Esophagus squamous epithelium (tissue), 5 donors: ENCODE data around the gene FANCL. TPM values are rescaled to one million over a fixed set of nuclear protein-coding genes. Genes with fewer than 3 reads are reported as not detected.

Experiments used
- DNase-seq: peaks from one replicate; lab custom pipeline; 2025; lab: John Stamatoyannopoulos, UW
- H3K27ac ChIP-seq, 4 donors: fragments of 200-600 bp; sonication (generic); one replicate each; pipeline ENCODE4 v1.5.1; 2016 to 2019; ENCODE audit warnings: mild to moderate bottlenecking in 1 of 4
- H3K27me3 ChIP-seq, 4 donors: fragments of 200-600 bp; sonication (generic); 1 replicate in 3 of 4; 2 replicates in 1 of 4; pipeline versions ENCODE4 v1.5.1 to v1.6.0; 2017 to 2021; ENCODE audit warnings: antibody characterized with exemption in 1 of 4
- H3K36me3 ChIP-seq, 3 donors: fragments of 200-600 bp; sonication (generic); one replicate each; pipeline ENCODE4 v1.5.1; 2016 to 2019
- H3K4me1 ChIP-seq, 3 donors: fragments of 200-600 bp; sonication (generic); one replicate each; pipeline ENCODE4 v1.5.1; 2017 to 2019
- H3K4me3 ChIP-seq, 4 donors: fragments of 200-600 bp; sonication (generic); 1 replicate in 3 of 4; 2 replicates in 1 of 4; pipeline ENCODE4 v1.5.1; 2016 to 2019; ENCODE audit warnings: mild to moderate bottlenecking in 2 of 4, moderate library complexity in 1 of 4
- H3K9me3 ChIP-seq, 3 donors: fragments of 200-600 bp; sonication (generic); one replicate each; pipeline ENCODE4 v1.5.1; 2016 to 2019
- POLR2A ChIP-seq, 4 donors: fragments of 450-650 bp; IDR thresholded peaks; one replicate each; pipeline ENCODE4 v1.6.1; 2017; ENCODE audit warnings: antibody characterized with exemption in 4 of 4, mild to moderate bottlenecking in 4 of 4, moderate library complexity in 3 of 4
- WGBS, 2 donors: methylation state at CpG; one replicate each; pipeline ENCODE4 v1.1.5; 2018; 5-methylcytosine and 5-hydroxymethylcytosine counted together
- intact Hi-C: fragments of 100-400 bp; cut with DNase I; formaldehyde crosslinking; loops from one replicate; pipeline ENCODE4 v1.15.0; 2022
- total RNA-seq, 4 donors: library from RNA; depleted of rRNA; stranded (reverse); fragments of >200 nt; gene quantifications; one replicate each; pipeline ENCODE4 v1.1.0, GENCODE V29; 2016
- TF ChIP-seq, protein P1 (sequence below), 6 experiments: fragments of 450-650 bp in 4 of 6; fragments of 200-600 bp in 2 of 6; sonication (generic) in 2 of 6; IDR thresholded peaks; one replicate each; pipeline ENCODE4 v1.5.1; 2016 to 2019; ENCODE audit warnings: antibody characterized with exemption in 6 of 6, mild to moderate bottlenecking in 4 of 6, moderate library complexity in 4 of 6
- donor health status: DM: yes; HTN: yes; CAD: no.

The FANCL gene
- total RNA-seq, 4 donors from 2014 or later = 10.5 to 18.7 (median 14.2) TPM

DNA sequence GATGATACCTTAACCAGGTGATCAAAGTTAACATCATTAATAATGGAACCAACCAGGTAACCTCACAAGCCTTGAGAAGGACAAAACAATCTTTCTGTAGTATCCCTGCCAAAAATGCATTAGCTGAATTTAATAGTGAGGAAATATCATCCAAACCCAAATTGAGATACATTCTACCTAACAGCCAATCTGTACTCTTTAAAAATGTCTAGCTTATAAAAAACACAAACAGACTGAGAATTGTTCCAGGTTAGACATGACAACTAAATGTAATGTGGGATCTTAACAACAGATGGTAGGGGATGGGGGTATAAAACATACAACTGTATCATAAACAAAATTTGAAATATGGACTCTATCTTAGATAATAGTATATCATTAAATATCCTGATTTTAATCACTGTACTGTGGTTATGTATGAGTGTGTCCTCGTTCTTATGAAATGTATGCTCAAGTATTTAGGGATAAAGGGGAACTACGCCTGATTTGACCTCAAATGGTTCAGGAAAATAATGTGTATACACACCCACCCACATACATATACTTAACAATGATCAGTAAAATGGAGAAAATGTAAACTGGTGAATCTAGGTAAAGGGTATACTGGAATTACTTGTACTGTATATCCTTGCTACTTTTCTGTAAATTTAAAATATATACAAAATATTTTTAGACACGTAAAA, 1.7 kb downstream of the FANCL start:
- H3K27ac ChIP-seq = no peak overlapping the region
- no peaks in the 10 kb centered on the region for H3K27me3 ChIP-seq
- TF ChIP-seq, protein P1, sequence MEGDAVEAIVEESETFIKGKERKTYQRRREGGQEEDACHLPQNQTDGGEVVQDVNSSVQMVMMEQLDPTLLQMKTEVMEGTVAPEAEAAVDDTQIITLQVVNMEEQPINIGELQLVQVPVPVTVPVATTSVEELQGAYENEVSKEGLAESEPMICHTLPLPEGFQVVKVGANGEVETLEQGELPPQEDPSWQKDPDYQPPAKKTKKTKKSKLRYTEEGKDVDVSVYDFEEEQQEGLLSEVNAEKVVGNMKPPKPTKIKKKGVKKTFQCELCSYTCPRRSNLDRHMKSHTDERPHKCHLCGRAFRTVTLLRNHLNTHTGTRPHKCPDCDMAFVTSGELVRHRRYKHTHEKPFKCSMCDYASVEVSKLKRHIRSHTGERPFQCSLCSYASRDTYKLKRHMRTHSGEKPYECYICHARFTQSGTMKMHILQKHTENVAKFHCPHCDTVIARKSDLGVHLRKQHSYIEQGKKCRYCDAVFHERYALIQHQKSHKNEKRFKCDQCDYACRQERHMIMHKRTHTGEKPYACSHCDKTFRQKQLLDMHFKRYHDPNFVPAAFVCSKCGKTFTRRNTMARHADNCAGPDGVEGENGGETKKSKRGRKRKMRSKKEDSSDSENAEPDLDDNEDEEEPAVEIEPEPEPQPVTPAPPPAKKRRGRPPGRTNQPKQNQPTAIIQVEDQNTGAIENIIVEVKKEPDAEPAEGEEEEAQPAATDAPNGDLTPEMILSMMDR (IDR thresholded peaks at IDR 0.05) = no peak
- TF ChIP-seq POLR2A (IDR thresholded peaks at IDR 0.05) = no peak
- H3K36me3 ChIP-seq = no peaks in the 10 kb centered on the region
- intact Hi-C loops = no loop called here
- H3K9me3 ChIP-seq = no peaks in the 10 kb centered on the region
- 42 to 56% methylated on average over 3 of the region's 3 CpGs for WGBS, 2 donors
- H3K4me1 ChIP-seq = peaks cover 0 to 24% (median 0%) of the 10 kb centered on the region in 3 donors
- H3K4me3 ChIP-seq = no peak overlapping the region
- DNase-seq = no peak

DNA sequence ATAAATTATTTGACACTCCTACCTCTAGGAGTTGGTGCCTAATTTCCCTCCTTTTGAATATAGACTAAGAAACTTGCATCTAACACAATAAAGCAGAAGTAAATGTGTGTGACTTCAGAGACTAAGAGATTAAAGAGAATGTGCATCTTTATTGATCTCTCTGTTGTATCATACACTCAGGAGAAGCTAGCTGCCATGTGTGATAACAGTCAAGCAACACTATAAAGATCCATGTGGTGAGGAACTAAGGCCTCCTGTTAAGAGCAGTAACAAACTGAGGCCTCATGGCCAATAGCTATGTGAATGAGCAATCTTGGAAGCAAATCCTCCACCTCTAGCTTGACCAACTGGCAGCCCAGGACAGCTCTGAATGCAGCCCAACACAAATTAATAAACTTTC, 3.4 kb downstream of the FANCL start:
- no peak overlapping the region for H3K4me3 ChIP-seq
- no peaks in the 10 kb centered on the region for H3K27me3 ChIP-seq
- intact Hi-C loops = no loop called here
- TF ChIP-seq, protein P1 (IDR thresholded peaks at IDR 0.05) = no peak
- no peak for TF ChIP-seq POLR2A (IDR thresholded peaks at IDR 0.05)
- peaks cover 0 to 24% (median 0%) of the 10 kb centered on the region in 3 donors for H3K4me1 ChIP-seq
- no peak for DNase-seq
- H3K27ac ChIP-seq = no peak overlapping the region
- H3K9me3 ChIP-seq = no peaks in the 10 kb centered on the region
- no peaks in the 10 kb centered on the region for H3K36me3 ChIP-seq

DNA sequence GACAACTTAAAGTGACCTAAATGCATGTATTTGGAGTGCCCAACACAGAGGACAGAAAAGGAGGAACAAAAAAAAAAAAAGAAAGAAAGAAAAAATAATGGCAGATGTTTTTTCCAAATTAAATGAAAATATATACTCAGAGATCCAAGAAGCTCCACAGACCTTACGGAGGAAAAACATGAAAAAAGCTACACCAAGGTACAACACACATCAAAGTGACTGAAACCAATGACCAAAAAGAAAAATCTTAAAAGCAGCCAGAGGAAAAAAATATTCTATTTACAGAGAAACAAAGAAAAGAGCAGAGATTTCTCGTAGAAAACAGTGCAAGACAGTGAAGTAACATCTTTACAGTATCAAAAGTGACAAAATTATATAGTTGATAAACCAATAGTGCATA, 5.1 kb downstream of the FANCL start:
- Histone ChIP-seq H3K36me3 (no peaks in the 10 kb centered on the region), H3K4me3 (no peak overlapping the region), H3K27ac (no peak overlapping the region), H3K27me3 (no peaks in the 10 kb centered on the region), H3K4me1 (peaks cover 0 to 18% (median 0%) of the 10 kb centered on the region in 3 donors), H3K9me3 (no peaks in the 10 kb centered on the region)
- 91 to 94% methylated on average over 2 of the region's 2 CpGs for WGBS, 2 donors
- DNase-seq = no peak
- TF ChIP-seq, protein P1 (IDR thresholded peaks at IDR 0.05) = no peak
- no peak for TF ChIP-seq POLR2A (IDR thresholded peaks at IDR 0.05)
- intact Hi-C loops = no loop called here

DNA sequence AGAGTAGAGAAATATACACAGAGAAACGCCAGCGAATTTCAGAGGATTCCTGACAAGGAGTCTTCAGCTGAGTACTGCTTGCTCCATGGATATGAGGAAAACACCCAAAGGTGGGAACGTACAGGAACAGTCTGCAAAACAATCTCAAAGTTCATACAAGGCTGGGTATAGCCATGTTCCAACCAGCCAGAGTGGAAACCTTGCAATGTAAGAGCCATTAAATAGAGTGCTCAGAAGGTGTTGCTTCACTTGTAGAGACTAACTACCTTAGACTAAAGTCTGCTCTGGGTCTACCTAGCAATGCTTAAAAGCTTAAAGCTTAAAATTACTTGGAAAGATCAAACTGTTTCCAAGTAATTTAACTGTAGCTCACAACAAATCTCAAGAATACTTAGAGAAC, 6.0 kb downstream of the FANCL start:
- DNase-seq = no peak
- no peak overlapping the region for H3K27ac ChIP-seq
- WGBS, 2 donors = 85 to 86% methylated on average over 3 of the region's 3 CpGs
- H3K4me1 ChIP-seq = peaks cover 0 to 14% (median 0%) of the 10 kb centered on the region in 3 donors
- no peak overlapping the region for H3K4me3 ChIP-seq
- intact Hi-C loops = no loop called here
- H3K36me3 ChIP-seq = no peaks in the 10 kb centered on the region
- TF ChIP-seq, protein P1 (IDR thresholded peaks at IDR 0.05) = no peak
- TF ChIP-seq POLR2A (IDR thresholded peaks at IDR 0.05) = no peak
- H3K9me3 ChIP-seq = no peaks in the 10 kb centered on the region
- no peaks in the 10 kb centered on the region for H3K27me3 ChIP-seq

DNA sequence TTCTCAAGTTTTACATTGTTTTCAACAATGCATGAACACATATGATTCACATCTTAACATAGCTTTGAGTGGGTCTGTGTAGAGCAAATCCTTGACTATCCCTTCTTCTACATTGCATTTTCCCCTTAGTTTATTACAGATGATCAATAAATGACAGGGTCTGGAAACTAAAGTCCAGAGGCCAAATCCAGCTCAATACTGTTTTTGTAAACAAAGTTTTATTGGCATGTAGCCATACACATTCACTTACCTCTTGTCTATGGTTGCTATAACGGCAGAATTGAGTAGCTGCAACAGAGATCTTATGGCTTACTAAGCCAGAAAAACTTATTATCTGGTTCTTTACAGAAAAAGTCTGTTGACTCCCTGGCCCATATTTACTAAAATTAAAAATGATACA, 12.8 kb downstream of the FANCL start:
- Histone ChIP-seq H3K4me3 (no peak overlapping the region), H3K27ac (no peak overlapping the region), H3K4me1 (no peaks in the 10 kb centered on the region), H3K9me3 (no peaks in the 10 kb centered on the region), H3K27me3 (no peaks in the 10 kb centered on the region), H3K36me3 (peaks cover 0 to 14% (median 5%) of the 10 kb centered on the region in 3 donors)
- TF ChIP-seq POLR2A (IDR thresholded peaks at IDR 0.05) = no peak
- TF ChIP-seq, protein P1 (IDR thresholded peaks at IDR 0.05) = no peak
- 89 to 91% methylated on average over 1 of the region's 1 CpG for WGBS, 2 donors
- DNase-seq = no peak
- intact Hi-C loops = no loop called here
